ENCODE data around the gene NKX6-2. TPM values are rescaled to one million over a fixed set of nuclear protein-coding genes. Genes with fewer than 3 reads are reported as not detected.

The NKX6-2 gene
- polyA plus RNA-seq, 3 donors: 0.06 to 1.2 TPM; not detected in 1

- no peak overlapping the region for H3K27ac ChIP-seq (ENCODE audit: low read depth, low read length)
- 69 to 79% (median 73%) methylated on average over 16 of the region's 16 CpGs for WGBS, 3 donors
Measured at GRCh38 chr10:132814469-132814856, 28.5 kb upstream of the NKX6-2 start.

GRCh38 chr10:132813560-132814468, 27.9 kb upstream of the NKX6-2 start:
- H3K27ac ChIP-seq (ENCODE audit: low read depth, low read length): no peak overlapping the region
- WGBS, 3 donors: 57 to 65% (median 60%) methylated on average over 24 of the region's 28 CpGs

GRCh38 chr10:132813001-132813401, 27.1 kb upstream of the NKX6-2 start:
- 79 to 91% (median 82%) methylated on average over 10 of the region's 10 CpGs for WGBS, 3 donors

GRCh38 chr10:132812520-132812919, 26.6 kb upstream of the NKX6-2 start:
- 67 to 77% (median 75%) methylated on average over 11 of the region's 11 CpGs for WGBS, 3 donors
- H3K27ac ChIP-seq (ENCODE audit: low read depth, low read length): no peak overlapping the region

More at GRCh38 chr10:132813001-132813401, 27.1 kb upstream of the NKX6-2 start:
- H3K27ac ChIP-seq (ENCODE audit: low read depth, low read length): no peak overlapping the region

GRCh38 chr10:132811891-132812481, 26.0 kb upstream of the NKX6-2 start:
- H3K27ac ChIP-seq (ENCODE audit: low read depth, low read length): no peak overlapping the region
- WGBS, 3 donors: 83 to 85% (median 85%) methylated on average over 26 of the region's 26 CpGs

GRCh38 chr10:132810807-132811700, 25.1 kb upstream of the NKX6-2 start:
- no peak overlapping the region for H3K27ac ChIP-seq (ENCODE audit: low read depth, low read length)
- WGBS, 3 donors: 58 to 76% (median 68%) methylated on average over 33 of the region's 33 CpGs

GRCh38 chr10:132810141-132810806, 24.3 kb upstream of the NKX6-2 start:
- H3K27ac ChIP-seq (ENCODE audit: low read depth, low read length): no peak overlapping the region

GRCh38 chr10:132809232-132810140, 23.5 kb upstream of the NKX6-2 start:
- 67 to 81% (median 78%) methylated on average over 38 of the region's 38 CpGs for WGBS, 3 donors
- no peak overlapping the region for H3K27ac ChIP-seq (ENCODE audit: low read depth, low read length)

More at GRCh38 chr10:132810141-132810806, 24.3 kb upstream of the NKX6-2 start:
- 77 to 82% (median 82%) methylated on average over 39 of the region's 39 CpGs for WGBS, 3 donors

- H3K27ac ChIP-seq (ENCODE audit: low read depth, low read length): no peak overlapping the region
- WGBS, 3 donors: 36 to 56% (median 54%) methylated on average over 39 to 42 of the region's 42 CpGs
Measured at GRCh38 chr10:132808383-132809231, 22.7 kb upstream of the NKX6-2 start.

- 87 to 91% (median 89%) methylated on average over 24 to 27 of the region's 27 CpGs for WGBS, 3 donors
- no peak overlapping the region for H3K27ac ChIP-seq (ENCODE audit: low read depth, low read length)
Measured at GRCh38 chr10:132807621-132808049, 21.7 kb upstream of the NKX6-2 start.

GRCh38 chr10:132806561-132807003, 20.6 kb upstream of the NKX6-2 start:
- 71 to 77% (median 75%) methylated on average over 25 of the region's 25 CpGs for WGBS, 3 donors
- H3K27ac ChIP-seq (ENCODE audit: low read depth, low read length): no peak overlapping the region

GRCh38 chr10:132806110-132806509, 20.2 kb upstream of the NKX6-2 start:
- 33 to 58% (median 46%) methylated on average over 7 of the region's 7 CpGs for WGBS, 3 donors
- no peak overlapping the region for H3K27ac ChIP-seq (ENCODE audit: low read depth, low read length)

GRCh38 chr10:132805599-132805998, 19.7 kb upstream of the NKX6-2 start:
- 33 to 65% (median 44%) methylated on average over 19 to 21 of the region's 21 CpGs for WGBS, 3 donors
- no peak overlapping the region for H3K27ac ChIP-seq (ENCODE audit: low read depth, low read length)

GRCh38 chr10:132804785-132805426, 19.0 kb upstream of the NKX6-2 start:
- no peak overlapping the region for H3K27ac ChIP-seq (ENCODE audit: low read depth, low read length)
- WGBS, 3 donors: 58 to 74% (median 71%) methylated on average over 22 to 23 of the region's 23 CpGs

- 77 to 93% (median 92%) methylated on average over 11 of the region's 11 CpGs for WGBS, 3 donors
- H3K27ac ChIP-seq (ENCODE audit: low read depth, low read length): no peak overlapping the region
Measured at GRCh38 chr10:132804287-132804686, 18.3 kb upstream of the NKX6-2 start.

Measured in adipose tissue (tissue), 3 donors.